GM18508 (cell line): ENCODE measurements around the gene NOL9.
"Not testable (repeated sequence)": the region's sequence is repeated elsewhere in the genome, so short reads cannot be mapped to it uniquely, and the experiment has no call there.

ENCODE experiments used
- ATAC-seq: cut with Tn5 transposase; IDR thresholded peaks from one replicate; pipeline ENCODE4 v1.9.1; 2021; ENCODE audit warnings: moderate number of reproducible peaks; ENCODE audit not compliant: insufficient read depth, unreplicated experiment

Gene NOL9

DNA sequence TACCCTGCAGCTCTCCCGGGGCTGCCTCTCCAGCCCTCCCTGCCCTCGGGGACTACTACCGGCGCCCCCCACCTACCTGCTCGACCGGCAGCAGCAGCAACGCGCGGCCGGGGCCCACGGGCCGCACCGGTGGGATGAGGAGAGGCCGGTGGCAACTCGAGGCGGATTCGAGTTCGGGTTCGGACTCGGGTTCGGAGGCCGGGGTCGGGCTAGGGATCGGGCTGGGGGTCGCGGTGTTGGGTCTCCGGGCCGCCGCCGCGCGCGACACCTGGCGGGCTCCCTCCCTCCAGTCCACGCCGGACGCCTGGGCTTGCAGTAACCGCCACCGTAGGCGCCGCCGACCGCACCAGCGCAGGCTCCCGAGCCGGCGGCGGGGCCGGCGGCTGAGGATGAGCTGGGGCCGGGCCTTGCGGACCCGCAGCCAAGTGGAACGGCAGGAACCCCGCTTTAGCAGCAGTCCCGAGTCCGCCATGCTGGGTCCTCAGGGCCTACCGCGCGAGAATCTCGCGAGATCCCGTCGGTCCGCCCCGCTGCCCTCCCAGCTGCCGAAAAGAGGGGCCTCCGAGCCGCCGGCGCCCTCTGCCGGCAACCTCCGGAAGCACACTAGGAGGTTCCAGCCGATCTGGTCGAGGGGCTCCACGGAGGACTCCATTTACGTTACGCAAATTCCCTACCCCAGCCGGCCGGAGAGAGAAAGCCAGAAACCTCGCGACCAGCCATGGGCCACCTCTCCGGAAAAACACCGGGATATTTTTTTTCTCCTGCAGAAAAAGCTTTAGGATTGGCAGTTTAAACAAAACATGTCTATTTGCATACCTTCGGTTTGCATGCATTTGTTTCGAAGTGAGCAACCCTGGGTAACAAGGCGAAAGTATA lies at the start of gene NOL9:
NOL9 (minus strand) TSS at position 483 of the 876 bp plus-strand sequence; CDS start at position 472, 11 bp downstream.
- ATAC-seq: peak; percentile 55

- no peak for ATAC-seq
These were observed 49.1 kb upstream of the NOL9 start for GRCh38 chr1:6603238-6603914.

DNA sequence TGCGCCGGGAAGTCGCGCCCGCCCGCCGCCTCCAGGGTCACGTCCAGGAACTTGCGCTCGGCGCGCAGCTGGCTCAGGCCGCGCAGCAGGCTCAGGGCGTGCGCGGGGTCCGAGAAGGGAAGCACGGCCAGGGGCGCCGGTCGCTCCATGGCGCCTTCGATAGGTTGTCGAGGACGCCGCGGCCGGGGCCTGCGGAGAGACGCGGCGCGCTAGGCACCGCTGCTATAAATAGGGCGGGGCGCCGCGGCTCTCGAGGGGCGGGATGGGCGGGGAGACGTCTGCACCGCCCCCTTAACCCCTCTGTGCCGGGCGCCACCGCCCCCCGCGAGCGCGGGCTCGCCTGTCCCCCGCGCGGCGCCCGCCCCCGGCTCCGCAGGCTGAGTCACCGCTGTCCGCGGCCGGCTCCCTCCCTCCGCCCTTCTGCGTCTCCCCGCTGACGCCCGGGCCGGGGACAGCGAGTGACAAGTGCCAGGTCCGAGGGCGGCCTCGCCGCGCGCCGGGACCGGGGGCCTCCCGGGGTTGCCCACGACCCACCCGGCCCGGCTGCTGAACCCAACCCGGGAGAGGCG lies 48.4 kb upstream of the NOL9 start, which contains the start of gene KLHL21:
KLHL21 (minus strand) TSS at position 201 of the 569 bp plus-strand sequence; CDS start at position 149, 52 bp downstream.
- no peak for ATAC-seq

DNA sequence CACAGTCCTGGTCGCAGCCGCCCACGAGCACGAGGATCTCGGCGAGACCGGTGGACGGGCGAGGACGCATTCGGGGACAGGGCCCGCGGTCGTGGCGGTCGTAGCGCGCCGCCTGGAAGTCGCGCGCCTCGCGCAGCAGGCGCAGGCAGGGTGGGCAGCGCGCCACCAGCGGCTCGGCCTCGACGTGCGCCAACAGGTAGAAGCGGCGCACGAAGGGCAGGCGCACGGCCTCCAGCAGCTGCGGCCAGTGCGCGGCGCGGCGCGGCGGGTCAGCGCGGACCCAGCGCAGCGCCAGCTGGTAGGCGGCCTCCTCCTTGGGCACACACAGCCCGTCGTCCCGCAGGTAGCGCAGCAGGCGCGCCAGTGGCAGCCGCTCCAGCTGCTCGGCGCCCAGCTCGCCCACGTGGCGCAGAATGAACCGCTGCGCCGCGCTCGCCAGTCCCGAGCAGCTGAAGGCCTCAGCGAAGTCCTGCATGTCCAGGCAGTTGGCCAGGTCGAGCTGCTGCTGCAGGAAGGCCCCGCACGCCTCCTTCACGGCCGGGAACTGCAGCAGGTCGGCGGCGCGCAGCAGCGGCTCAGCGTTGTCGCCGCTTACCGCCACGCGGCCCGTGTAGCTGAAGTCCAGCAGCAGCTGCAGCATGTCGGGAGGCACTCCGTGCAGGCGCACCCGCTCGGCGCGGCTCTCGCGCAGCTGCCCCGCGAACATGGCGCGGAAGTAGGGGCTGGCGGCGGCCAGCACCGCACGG lies 47.8 kb upstream of the NOL9 start:
- ATAC-seq: no peak

DNA sequence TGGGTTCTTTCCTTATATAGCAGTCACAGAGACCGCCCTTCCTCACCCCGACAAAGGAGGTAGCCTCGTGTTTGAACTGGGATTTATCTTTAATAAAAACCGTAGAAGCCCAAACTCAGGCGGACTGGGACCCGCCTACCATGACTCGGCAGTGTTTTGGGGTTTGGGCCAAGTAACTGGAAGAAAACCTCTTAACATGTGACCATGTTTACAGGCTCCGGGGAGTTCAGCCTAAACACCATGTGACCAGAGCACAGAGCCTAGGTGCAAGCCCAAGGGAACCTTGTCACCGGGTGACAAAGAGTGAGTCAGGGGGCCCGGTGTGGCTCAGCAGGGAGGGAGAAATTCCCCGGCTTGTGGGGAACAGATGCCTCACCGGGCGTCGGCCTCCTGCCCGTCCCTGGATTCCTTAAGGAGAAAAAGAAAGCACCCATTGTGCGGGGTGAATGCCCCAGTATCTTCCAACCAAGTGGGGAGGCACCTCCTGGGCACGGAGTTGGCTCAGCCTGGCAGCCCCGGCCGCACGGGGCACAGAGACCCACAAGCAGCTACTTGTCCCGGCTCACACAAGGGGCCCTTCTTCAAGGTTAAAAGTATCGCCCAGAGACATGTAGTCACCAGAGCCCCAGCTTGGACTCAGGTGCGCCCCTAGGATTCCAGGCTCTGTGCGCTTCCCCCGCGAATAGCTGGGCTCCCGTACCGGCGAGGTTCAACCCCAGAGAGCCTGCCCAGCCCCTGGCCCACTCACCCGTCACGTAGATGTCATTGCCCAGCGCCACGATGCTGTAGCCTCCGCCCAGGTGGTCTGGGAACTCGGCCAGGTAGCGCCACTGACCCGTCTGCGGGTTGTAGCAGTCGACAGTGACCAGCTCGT lies 47.0 kb upstream of the NOL9 start:
- no peak for ATAC-seq

DNA sequence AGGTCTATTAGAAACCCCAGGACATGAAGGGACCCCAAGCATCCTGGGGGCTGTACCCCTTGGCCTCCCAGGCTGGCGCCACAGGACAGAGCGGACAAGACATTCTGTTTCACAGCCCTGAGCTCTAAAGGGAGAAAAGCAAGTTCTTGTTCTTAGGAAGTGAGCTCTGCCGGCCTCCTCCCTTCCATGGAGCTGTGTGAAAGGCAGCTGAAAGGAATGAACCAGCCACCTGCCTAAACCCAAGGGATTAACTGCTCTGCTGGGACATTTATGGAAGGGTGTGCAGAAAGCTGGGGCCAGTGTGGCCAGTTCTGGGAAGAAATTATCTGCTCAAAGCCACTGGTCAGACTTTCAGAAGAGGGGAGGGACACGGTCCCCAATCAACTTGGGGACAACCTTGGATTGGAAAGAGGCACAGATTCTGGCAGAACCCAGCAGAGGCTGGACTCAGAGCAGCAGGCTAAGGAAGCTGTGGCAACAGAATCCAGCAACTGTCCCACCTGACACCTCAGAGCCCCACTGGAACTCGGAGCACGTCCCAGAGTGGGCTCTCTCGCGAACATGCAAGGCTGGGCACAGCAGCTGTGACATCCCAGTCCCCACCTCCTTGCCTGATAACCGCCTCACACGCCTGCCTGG lies 46.2 kb upstream of the NOL9 start:
- no peak for ATAC-seq

GRCh38 chr1:6599991-6600390 lies 45.7 kb upstream of the NOL9 start:
- ATAC-seq: not testable (repeated sequence)

DNA sequence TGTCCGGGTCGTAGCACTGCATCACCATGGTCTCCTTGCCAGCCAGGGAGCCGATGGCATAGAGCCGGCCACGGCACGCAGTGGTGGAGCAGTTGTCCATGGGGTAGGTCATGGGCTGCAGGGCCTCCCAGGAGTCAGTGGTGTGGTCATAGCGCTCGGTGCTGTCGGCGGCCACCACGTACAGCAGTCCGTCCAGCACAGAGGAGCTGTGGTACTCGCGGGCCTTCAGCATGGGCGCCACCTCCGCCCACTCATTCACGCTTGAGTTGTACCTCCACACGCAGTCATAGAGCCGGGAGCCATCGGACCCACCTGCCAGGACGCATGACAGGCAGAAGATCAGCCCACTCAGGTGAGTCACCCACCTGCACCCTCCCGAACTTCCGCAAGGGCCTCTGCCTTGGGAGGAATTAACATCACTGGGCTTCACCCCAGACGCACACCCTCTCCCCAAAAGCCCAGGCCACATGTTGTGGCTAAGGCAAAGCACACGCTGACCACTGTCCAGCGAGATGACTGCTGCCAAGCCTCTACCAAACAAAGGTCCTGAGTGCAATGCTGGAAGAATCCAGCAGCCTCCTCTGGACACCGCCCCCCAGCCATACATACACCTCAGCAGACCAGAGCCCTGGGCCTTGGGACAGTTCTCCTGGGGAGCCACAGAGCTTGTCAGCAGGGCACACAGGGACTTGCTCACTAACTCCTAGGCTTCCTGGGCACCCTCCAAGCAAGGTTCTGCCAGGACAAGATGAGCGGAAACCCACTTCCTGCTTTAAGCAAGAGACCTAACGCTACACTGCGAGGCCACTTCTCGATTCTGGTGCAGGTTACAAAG lies 45.0 kb upstream of the NOL9 start:
- ATAC-seq: no peak

GRCh38 chr1:6597777-6598131 lies 43.4 kb upstream of the NOL9 start:
- ATAC-seq: no peak

- no peak for ATAC-seq
These were observed 42.8 kb upstream of the NOL9 start for GRCh38 chr1:6596886-6597776.

DNA sequence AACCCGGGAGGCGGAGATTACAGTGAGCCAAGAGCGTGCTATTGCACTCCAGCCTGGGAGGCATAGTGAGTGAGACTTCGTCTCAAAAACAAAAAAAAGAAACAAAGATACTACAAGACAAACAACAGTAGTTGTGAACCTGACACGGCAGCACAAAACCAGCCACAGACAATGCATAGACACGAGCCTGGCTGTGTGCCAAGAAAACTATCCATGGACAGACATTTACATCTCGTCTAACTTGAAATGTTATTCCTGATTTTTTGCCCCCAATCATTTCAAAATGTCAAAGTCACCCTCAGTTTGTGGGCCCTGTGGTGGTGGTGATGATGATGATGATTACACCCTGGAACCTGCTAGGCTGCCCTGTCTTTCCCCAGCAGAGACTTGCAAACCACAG lies 42.0 kb upstream of the NOL9 start:
- no peak for ATAC-seq

DNA sequence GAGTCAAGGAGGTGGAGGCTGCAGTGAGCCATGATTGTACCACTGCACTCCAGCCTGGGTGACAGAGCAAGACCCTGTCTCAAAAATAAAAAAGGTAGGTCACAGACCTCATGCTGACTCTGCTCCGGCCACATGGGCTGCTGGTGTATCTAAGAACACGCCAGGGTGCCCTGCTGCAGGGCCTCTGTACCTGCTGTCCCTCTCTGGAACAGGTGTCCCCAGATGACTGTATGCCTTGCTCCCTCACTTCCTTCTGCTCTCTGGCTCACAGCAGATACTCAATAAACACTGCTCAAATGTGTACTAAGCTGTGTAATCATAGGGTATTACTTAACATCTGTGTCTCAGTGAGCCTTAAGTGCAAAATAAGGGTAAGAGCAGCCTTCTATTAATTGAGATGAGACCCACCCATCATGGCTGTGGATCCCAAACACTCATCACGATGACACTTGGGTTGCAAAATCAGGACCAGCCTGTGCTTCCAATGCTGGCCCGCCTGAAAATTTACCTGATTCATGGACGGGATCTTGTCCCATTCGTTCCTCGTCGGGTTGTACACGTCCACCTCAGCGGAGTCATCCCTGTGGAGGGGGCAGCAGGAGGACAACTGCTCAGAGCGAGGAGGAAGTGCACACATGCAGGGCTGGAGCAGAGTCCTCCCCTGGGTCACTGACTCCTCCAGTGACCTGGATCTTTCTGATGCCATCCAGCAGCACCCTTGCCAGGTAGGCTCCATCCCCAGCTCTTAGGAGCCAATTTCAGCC lies 40.8 kb upstream of the NOL9 start:
- no peak for ATAC-seq

- ATAC-seq: no peak
These were observed 39.5 kb upstream of the NOL9 start for GRCh38 chr1:6593810-6594209.

- no peak for ATAC-seq
These were observed 38.7 kb upstream of the NOL9 start for GRCh38 chr1:6592865-6593593.

DNA sequence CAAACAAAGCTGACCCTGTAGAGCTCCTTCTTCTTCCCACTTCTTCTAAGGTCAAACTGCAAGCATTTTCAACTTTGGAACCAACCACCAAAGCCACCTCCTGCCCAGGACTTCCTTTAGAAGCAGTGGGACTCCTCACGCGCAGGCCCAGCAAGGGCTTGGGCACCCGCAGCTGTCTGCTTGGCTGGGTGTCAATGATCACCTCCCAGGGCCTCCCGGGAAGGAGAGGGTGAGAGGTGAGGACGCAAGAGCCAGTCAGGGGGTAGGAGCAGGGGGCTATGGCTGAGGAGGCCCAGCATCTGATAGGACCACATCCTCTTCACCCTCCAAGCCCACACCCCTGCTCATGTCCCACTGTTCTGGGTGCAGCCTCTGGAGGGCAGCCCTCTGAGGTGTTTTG lies 38.1 kb upstream of the NOL9 start:
- no peak for ATAC-seq

DNA sequence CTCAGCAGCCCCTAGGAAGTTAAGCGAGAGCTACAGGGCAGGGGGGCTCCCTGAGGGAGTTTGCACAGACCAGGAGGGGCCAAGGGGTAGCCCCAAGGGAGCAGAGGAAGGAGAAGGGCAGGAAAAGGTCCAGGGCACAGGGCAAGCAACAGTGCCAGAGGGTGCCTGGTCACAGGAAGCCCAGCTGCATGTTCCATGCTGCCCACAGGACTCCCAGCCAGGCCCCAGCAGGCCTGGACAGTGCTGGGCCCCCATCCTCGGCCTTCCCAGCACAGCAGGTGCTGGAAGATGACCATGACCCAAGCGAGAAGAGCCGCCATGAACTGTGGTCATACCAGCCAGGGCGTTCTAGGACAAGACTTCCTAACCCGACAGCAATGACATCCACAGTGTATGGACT lies 37.3 kb upstream of the NOL9 start:
- no peak for ATAC-seq
